Activated T-helper 9 cell treated with anti-CD3 and anti-CD28 coated beads, Interleukin-2, amount 50 U/mL, for 16 hours (primary cell): ENCODE data around the gene COG5.
"Not testable (repeated sequence)": the region's sequence is repeated elsewhere in the genome, so short reads cannot be mapped to it uniquely, and the experiment has no call there.

Experiments
- DNase-seq: peaks from one replicate; pipeline ENCODE4 v3.0.0-alpha.2; 2020; ENCODE audit warnings: low read depth

COG5 gene

GRCh38 chr7:107269790-107270189, 293.9 kb downstream of the COG5 start:
- no peak for DNase-seq

- DNase-seq: no peak
Observed at GRCh38 chr7:107268594-107268993, 295.1 kb downstream of the COG5 start.

GRCh38 chr7:107267138-107267537, 296.6 kb downstream of the COG5 start:
- no peak for DNase-seq

DNA sequence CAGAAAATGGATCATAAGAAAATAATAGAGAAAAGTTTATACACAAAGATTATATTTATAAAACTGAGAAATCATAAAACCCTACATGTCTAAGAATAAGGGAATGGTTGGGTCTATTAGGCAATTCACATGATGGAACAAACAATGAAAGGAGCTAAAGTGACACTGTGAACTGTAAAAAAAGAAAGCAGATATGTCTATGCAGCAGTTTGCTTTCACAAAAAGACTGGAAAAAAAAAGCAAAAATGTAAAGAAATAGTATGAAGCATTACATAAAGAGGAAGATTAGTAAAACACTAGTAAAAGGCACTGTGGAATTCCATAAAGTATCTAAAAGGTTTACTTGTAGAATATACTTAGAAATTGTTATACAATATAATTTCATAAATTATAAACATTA, 299.0 kb downstream of the COG5 start:
- DNase-seq: no peak

DNA sequence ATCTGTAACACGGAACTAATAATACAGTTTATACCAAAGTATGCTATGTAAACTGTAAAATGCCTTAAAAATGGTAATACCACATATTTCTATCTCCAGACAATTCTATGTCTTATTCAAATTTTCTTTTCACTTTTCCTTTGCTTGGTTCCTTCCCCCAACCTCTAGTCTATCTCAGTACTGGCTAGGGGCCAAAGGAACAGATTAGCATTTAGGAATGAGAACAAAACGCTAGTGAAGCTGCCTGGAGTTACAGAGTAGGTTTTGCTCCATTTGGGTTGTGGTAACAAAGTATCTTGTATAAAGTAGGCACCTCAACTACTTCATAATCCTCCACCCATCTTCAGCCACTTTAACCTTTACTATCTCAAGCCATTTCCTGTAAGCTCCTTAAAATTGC, 300.9 kb downstream of the COG5 start:
- no peak for DNase-seq

DNA sequence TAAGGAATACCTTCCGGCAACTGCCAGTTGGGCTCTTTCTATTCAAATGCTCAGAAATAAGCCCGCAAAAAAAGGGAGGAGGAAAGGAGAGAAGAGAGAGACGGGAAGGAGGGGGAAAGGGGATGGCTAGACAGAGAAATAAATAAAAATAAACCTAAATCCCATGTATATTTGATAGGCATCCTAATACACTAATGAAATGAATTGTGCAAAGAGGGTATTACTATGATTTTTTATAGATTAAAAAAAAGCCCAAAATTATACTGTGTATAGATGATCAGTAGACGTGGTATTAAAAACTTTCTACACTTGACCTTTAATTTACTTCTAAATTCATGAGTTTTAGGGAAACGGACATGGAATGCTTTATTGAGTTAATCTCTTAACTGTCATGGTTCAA, 305.0 kb downstream of the COG5 start:
- no peak for DNase-seq

DNA sequence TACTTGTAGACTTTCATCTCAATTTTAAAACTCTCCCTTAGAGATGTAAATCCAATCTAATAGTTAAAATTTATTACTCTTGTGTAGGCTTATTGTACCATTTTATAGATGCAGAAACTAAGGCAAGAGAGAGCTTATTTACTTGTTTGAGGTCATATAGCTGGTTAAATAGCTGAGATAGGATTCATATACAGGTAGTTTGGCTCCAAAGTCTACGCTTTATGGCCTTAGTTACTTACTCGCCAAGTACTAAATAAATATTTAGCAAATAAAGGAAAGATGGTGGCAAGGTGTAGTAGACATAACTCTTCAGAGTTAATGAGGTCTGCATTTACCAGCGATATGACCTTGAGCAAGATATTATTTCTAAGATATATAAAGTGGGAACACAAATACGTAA, 308.1 kb downstream of the COG5 start:
- no peak for DNase-seq

DNA sequence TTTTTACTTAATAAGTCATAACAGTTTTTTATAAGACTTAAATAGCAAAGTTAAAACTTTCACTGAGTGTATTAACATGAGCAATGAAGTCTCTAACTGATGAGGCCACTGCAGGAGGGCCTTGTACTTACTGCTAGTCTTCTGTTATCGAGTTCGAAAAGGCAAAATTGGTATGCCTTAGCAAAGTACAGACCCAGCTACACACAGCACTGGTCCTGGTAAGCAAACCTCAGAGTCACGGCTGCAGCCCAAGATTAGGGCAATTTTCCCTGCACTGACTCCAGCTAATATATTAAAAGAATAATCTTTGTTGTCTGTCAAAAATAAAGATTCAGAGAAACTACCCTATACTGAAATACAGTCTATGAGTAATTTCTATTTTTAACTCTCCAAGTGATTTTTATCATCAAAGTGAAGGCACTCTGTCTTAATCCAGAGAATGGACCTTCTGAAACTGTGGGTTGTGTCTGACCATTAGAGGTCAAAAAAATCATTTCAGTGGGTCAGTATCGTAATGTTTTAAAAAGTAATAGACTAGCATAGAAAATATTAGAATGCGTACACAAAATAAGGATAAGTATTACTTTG, 309.2 kb downstream of the COG5 start:
- DNase-seq: no peak

- no peak for DNase-seq
Observed at GRCh38 chr7:107253599-107253998, 310.1 kb downstream of the COG5 start.

GRCh38 chr7:107251963-107252362, 311.8 kb downstream of the COG5 start:
- DNase-seq: no peak

DNA sequence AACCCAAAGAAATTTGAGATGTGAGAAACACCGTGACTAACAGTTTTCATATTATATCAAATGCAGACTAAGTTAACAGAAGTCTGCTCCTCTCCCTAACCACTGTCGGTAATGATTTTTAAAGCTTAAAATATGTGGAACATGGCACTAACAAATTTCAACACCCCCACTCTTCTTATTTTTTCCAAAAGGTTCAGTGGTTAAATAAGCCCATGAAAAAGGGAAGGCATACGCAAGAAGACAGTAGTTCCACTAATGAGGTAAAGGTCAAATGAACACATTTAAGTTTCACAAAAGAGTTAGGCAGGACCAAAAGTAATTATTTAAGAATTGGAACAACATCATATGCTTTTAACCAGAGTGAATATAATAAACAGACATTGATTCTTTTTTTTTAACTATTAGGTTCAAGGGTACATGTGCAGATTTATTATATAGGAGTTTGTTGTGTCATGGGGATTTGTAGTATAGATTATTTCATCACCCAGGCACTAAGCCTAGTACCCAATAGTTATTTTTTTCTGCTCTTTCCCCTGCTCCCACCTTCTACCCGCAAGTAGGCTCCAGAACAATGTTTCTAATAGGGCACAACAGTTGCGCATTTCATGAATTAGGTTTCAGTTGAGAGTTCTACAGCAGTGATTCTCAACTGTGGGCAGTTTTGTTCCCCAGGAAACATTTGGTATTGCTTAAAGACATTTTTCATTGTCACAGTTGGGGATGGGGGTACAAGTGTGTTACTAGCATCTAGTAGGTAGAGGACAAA, 315.0 kb downstream of the COG5 start:
- no peak for DNase-seq

DNA sequence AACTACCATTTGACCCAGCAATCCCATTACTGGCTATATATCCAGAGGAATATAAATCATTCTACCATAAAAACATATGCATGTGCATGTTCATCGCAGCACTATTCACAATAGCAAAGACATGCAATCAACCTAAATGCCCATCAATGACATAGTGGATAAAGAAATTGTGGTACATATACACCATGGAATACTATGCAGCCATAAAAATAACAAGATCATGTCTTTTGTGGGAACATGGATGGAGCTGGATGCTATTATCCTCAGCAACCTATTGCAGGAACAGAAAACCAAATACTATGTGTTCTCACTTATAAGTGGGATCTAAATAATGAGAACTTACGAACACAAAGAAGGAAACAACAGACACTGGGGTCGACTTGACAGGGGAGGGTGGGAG, 316.9 kb downstream of the COG5 start:
- not testable (repeated sequence) for DNase-seq

GRCh38 chr7:107244613-107245012, 319.1 kb downstream of the COG5 start:
- no peak for DNase-seq

- DNase-seq: no peak
Observed at GRCh38 chr7:107242267-107242666, 321.5 kb downstream of the COG5 start.

GRCh38 chr7:107237451-107237850, 326.3 kb downstream of the COG5 start:
- DNase-seq: no peak

GRCh38 chr7:107236862-107237261, 326.9 kb downstream of the COG5 start:
- no peak for DNase-seq

- DNase-seq: no peak
Observed at GRCh38 chr7:107234436-107234835, 329.3 kb downstream of the COG5 start.

DNA sequence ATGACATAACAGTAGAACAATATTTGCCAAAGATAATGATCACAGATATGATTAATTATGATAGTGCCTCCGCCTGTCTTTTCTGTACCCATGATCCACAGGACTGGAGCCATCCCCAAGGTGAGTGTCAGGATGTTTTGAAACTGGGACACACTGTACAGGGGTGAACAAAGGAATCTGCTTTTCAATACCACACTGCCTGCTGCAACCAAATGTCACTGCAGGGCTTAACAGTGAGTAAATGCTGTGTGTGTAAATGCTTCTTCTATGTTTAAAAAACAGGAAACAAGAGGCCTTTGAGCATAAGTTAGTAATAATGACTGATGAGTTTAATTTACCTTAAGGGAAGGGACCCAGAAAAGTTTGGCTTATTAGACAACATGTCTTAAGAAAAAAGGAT, 329.7 kb downstream of the COG5 start:
- no peak for DNase-seq

DNA sequence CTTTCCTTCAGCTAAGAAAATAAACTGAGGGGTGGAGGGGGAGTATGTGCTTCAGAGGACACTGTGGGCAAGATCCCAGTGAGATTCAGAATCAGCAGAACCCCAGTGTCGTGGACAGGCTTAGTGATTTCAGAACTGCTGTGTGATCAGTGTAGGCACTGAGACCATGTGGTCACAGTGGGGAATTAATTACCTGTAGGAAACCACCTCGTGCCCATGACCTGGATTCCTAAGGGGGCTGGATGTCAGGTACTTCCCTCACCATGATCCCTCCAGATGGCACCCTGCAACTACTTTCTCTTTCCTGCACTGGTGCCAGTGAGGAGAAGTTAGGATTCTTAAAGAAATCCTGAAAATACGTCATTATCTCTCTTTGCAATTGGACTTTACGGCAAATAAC, 330.5 kb downstream of the COG5 start:
- no peak for DNase-seq

- DNase-seq: no peak
Observed at GRCh38 chr7:107232568-107233090, 331.1 kb downstream of the COG5 start.

DNA sequence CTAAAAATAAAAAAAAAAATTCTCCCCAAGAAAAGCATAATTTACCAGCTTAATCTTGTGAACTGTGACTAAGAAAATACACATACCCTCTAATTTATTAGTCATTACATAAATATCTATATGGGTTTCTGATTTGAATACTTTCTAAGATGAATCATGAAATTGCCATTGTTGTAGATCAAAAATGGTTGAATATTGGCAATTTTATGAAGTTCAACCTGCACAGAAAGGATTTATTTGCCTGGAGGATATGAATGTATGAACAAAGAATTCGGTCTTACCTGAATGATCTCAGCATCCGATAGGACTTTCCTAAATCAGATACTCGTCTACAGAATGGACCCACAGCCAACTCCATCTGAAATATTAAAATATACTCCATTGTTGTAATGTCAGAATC, 333.4 kb downstream of the COG5 start:
- DNase-seq: no peak

- DNase-seq: no peak
Observed at GRCh38 chr7:107228291-107228690, 335.4 kb downstream of the COG5 start.

DNA sequence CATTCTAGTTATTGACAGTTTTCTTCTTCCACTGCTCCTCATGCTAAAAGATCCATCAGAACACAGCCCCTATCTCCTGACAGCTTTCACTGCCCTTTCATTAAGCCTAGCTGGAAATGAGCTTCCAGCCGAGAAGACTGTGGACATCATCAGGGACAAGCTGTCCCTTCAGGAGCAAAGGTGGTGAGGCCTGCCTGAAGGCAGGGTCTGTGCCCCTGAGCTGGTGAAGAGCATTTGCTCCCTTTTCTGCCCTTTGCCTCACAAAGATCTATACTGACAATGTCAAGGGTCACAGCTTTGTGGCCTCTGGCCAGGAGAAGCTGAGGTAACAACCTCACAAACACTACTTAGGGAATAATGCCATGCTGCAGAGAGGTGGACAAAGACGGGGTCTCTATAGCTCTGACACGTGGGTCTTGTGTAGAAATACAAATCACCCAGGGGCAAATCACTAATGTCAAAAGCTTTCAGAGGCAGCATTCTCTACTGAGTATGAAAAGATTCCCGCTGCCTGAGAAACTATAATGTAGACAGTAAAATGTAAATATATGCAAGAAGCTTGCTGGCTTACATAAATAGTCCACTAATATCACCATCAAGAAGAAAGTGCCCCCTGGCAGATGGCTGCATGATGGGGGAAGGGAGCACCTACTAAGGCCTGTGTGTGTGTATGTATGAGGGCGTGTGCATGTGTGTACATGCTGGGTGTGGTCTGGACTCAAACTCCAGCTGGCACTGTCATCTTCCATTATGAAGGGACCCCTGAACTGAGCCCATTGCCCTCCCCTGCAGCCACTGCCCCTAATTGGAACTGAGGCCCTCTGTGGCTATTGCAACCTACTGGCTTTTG, 339.1 kb downstream of the COG5 start:
- no peak for DNase-seq
